Myocyte (in vitro differentiated cells): ENCODE results near the gene RPUSD4. TPM values are rescaled to one million over a fixed set of nuclear protein-coding genes. Genes with fewer than 3 reads are reported as not detected.

Source experiments
- DNase-seq: peaks from one replicate; pipeline ENCODE4 v3.0.0-alpha.2; 2012; ENCODE audit warnings: low read depth
- total RNA-seq: library from RNA; depleted of rRNA; stranded (reverse); fragments of >200 nt; gene quantifications from 2 replicates; pipeline ENCODE4 v1.2.3, GENCODE V29; 2014

RPUSD4 gene
- total RNA-seq, 1 donor from 2014 or later = 37.6 TPM

DNA sequence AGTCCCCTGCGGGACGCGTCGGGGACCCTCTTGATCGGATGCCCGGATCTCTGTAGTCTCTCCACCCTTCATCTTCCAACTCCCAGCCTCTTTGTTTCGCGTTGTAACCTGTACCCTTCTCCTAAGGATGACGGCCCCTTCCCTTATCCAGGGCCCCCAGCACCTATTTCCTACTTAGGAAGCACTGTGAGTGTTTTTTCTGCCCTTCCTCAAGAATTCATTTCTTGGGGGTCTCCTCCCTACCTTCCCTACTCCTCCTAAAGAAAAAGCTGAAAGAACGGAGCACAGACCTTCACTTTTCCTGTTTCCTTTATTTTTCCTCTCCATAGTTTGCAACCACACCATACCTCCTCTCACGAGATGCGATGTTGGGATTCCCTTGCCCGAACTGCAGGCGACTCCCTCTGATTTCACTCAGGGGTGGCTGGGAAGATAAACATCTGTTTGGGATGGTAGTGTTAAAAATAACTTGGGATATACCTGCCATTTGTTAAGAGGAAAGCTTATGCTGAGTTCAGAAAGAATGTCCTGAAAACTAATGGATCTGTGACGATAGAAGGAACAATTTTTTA lies 725 bp upstream of the RPUSD4 start:
- no peak for DNase-seq

DNA sequence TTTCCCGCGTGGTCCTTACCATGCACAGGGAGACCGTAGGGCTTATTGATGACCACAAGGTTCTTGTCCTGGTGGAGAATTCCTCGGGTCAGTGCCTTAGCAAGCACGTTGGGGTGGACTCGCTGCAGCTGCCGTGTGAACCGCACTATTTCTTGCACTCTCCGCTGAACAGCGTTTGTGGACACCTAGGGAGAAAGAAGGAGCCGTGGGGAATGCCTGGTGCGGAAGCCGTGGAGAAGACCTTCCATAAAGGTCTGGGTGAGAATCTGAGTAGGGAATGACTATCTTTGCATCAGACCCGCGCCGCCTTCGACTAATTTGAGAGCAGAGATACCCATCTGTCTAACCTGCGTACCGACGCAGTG lies 597 bp downstream of the RPUSD4 start:
- peak; percentile 63 for DNase-seq

DNA sequence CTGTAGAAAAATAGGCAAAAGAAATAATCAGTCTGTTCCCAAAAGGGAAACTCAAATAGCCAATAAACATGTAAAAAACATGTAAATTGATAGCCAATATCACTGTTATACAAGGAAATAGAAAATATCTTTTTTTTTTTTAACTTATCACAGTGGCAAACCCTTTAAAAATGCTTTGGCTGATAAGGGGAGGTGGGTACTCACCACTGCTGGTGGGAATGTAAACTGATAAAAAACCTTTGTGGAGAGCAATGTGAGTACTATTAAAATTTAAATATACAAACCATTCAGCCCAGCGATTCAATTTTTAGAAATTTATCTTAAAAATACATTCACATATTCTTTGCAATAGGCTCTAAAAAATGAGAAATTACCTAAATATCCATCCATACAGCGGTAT lies 3.6 kb downstream of the RPUSD4 start:
- no peak for DNase-seq

DNA sequence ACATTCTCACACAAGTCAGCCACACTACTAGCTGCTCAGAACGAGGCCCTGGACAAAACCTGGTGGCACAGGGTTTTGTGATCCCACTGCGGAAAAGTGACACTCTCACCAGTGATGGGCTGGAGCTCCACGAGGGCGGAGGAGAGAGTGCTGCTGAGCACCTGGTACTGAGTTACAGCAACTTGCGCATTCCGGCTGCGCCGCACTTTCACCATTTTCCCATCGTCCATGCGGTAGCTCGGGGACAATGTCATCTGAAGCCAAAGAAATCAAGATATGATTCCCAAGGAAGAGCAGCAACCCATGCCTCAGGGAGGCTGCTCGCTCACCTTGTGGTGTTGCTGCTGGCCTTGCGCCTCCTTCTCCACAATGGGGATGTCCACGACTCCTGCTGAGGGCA lies 6.1 kb downstream of the RPUSD4 start:
- DNase-seq = no peak

DNA sequence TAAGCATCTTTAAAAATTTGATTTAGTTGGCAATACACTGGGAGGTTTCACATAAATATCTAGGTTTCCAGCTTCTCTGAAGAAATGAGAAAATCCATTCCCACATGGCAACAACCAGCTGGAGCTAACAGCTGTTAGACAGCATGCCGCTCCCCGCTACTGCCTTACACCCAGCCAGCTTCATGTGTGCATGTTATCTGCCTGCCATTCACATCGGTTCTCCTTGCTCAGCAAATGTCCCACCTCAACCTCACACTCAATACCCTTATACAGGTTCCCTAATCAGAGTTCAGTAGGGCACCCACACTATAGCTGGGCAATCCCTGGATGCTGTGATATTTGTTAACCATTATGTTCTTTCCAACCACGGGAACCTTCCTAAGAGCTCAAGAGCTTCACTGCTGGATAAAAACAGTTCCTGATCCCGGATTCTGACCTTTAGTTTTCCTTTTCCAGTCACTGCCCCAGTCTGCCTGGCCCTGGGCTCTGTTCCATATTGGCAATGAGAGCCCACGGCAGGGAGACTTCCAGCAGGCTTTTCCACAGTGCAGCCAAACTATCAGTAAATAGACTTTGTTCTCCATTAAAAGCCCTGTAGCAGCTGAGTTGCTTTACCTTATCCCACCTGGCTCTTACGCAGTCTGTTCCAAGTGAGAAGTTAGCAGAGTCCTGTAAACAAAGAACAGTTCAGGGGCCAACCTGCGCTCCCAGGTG lies 8.6 kb downstream of the RPUSD4 start:
- no peak for DNase-seq

DNA sequence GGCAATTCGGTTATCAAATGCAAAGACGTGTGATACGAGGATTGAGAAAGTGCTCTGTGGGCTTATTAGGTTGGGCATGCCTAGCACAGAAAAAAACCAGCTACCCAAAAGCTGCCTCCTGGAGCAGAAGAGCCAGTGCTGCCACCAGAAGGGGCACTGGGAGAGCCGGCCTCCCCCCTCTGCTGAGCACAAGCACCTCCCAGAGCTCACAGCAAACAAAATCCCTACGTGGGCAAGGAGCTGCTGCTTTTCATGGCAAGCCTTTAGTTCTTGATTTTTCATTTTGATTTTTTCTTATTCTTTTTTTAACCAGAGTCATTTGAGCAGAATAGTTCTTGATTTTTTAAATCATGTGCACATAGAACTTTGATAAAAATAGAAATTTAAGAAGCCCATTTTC lies 12.8 kb downstream of the RPUSD4 start:
- DNase-seq = no peak

DNA sequence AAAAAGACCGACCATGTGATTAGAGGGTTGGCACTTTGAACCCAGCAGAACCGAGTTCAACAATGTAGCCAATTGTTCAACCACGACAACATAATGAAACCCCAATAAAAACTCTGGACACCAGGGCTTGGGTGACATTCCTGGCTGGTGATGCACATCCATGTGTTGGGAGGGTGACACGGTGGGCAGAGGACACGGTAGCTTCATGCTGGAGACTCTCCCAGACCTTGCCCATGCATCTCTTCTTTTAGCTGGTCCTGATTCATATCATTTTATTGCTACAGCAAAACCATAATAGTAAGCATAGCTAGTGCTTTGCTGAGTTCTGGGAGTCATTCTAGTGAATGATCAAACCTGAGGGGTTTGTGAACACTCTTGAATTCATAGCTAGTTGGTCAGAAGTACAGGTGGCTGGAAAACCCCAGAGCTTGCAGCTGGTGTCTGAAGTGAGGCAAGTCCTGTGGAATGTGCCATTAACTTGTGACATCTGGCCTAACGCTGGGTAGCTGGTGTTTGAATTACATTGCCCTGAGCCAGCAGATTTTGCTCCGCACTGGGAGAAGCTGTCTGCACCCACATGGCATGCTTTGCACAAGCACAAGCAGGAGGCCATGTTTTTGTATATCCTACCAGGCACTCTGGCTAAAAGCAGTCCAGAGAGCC lies 14.0 kb downstream of the RPUSD4 start:
- DNase-seq = peak; percentile 92

DNA sequence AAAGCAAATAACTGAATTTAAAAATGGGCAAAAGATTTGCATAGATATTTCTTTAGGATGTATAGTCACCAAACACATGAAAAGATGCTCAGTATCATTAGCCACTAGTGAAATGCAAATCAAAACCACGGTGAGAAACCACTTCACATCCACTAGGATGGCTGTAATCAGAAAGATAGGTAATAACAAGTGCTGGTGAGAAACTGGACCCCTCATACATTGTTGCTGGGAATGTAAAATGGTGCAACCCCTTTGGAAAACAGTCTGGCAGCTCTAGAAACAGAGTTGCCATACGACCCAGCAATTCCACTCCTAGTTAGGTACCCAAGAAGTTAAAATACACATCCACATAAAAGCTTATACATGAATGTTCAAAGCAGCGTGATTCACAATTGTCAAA lies 16.3 kb downstream of the RPUSD4 start:
- DNase-seq = no peak

DNA sequence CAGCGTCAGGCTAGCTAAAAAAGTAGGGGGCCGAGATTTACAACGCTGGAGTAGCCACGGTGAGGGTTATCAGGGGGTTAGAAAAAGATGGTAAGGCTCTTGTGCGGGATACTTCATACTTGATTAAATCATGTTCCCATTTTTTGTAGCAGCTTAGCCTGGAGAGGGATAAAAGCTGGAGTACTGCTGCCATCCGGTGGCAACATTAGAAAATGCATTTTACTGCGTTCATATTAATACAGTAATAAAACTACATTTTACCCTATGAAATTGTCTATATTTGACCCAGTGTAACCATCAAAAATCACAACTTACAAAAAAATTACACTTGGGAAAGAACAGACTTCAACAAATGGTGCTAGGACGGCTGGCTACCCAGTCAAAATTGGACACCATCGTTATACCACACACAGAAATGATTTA lies 17.3 kb downstream of the RPUSD4 start:
- DNase-seq = peak; percentile 68

DNA sequence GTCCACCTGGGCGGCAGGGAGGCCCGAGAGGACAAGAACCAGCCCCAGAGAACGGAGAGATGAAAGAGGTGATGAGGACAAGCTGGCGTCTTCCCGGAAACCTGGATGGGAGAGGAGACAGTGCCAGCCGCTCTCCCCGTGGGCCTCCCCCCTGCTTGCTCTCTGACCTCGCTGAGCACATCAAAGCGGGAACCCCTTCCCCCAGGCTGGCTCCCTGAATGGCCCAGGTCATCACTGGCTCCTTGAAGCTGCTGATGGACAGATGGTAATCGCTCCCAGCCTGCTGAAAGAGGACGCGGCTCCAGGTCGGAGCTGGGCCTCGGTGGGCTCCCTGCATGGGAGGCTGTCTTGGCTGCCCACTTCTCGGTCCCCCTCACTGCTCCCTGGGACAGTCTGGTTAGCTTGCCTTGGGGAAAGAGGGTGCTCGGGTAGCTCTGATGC lies 18.4 kb downstream of the RPUSD4 start:
- no peak for DNase-seq

DNA sequence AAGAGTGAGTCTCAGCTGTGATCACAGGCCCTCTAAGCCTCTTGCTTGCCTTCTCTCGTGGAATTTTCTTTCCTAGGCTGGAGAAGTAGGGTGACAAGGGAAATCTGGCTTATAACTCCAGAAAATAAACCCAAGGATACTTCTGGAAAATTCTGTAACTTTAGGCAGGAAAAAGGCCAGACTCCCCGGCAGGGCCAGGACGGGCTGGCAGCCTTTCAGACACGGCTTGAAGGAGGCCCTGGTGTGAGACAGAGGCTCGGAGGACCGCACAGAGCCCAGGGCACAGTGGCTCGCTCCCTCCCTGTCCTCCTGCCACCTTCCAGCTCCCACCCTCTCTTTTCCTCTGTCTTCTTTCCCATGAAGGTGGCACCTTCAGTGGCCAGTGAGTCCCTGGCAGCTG lies 19.1 kb downstream of the RPUSD4 start:
- no peak for DNase-seq

DNA sequence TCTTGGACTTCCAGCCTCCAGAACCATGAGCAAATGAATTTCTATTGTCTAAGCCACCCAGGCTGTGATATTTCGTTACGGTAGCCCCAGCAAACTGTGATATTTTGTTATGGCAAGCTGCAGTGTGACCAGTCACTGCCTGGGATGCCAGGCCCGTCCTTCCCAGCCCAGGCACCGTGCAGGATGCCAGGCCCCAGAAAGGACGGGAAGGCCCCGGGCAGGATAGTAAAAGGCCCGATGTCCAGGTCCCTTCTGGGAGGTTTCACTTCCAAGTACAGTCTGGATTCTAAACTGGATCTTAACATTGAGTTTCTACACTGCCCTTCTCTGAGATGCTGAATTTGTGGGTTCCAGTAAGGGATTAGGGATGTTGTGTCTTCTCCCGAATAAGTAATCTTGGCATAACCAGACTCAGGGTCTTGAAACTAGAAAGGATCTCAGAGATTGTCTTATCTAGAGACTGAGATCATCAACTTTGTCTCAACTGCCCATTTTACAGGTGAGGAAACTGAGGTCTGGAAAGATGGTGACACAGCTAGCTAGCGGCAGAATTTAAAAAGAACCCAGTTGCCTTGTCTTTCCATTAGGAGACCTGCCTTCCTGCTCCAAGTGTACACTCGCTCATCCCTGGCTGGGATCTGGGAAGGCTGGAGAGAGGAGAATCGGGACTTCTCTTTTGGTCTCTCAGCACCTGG lies 19.9 kb downstream of the RPUSD4 start:
- no peak for DNase-seq

DNA sequence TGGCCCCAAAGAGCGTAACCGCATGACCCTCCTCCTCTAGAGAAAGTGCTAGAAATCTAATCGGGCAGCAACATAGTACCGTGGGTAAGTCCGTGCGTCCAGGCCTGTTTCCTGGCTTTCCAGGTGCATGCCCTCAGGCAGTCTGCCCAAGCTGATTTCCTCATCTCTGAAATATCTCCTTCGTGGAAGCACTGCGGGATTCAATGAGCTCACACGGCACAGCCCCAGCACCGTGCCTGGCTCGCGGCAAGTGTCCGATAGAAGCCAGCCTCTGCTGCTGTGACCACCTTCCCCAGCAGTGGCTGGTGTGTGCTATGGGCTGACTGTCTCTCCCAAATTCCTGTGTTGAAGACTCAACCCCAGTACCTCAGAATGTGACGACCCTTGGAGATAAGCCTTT lies 20.7 kb downstream of the RPUSD4 start:
- no peak for DNase-seq

DNA sequence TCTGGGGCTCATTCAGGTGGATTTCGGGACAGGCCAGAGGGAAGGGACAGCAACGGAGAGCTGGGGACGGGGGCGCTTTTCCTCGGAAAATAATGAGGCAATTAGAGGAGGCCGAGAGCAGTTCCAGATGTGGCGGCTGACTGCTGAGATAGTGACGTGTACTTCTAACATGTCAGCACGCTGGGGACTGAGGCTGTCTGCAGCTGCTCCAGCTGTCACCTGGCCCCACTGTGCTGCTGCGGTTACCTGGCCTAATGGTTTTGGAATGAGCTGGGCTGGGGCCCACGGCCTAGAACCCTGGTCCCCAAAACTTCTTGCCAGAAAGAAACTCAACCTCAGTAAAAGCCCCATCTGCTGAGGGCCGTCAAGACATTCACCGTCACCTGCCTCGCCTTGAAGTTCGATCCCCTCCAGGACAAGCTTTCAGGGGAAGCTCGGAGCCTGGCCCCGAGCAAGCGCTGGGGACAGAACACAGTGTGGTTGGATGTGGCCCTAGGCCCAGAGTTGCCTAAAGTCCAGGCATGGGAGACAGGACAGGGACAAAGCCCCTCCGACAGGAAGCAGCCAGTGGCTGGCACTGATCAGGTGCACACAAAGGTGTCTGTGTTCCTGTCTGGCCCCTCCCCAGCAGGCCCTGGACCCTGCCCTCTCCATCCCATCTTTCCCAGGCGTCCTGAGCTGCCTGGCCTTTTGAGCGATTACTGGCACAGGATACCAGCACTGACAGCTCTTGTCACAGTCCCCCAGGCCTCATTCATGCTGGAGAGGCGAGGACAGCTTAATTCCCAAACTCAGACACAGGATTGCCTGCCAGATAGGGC lies 22.1 kb downstream of the RPUSD4 start:
- no peak for DNase-seq

DNA sequence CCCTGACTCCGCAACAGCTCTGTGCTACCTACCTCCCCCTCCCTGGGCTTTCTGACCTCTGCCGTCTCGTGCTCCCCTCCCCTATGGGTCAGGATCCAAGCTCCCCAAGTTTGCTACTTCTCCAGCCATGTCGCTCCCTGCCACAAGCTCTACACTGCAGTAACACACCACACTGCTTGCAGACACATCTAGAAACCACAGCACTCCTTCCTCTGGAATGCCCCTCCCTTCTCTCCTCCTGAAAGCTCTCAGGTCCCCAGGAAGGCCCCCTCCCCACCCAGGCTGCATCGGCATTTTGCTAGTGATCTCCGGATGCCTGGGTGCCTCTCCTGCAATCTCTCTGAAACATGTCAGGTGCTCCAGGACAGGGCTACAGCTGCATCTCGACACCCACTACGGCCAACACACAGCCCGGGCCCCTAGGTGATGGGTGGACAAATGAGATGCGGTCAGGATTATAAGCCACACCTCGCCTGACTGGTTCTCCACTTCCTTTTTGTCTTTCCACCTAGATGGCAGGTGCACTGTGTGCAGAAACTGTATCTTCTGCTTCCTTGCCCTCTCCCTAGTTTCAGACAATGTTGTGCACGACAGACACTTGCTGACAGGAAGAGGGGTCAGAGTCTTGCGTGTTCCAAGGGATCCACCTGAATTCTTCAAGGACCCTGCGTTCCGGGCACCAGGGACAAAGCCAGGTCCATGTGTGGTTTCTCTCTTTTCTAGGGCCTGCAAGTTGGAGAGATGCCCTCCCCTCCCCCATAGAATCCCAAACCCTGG lies 22.9 kb downstream of the RPUSD4 start:
- DNase-seq = no peak

DNA sequence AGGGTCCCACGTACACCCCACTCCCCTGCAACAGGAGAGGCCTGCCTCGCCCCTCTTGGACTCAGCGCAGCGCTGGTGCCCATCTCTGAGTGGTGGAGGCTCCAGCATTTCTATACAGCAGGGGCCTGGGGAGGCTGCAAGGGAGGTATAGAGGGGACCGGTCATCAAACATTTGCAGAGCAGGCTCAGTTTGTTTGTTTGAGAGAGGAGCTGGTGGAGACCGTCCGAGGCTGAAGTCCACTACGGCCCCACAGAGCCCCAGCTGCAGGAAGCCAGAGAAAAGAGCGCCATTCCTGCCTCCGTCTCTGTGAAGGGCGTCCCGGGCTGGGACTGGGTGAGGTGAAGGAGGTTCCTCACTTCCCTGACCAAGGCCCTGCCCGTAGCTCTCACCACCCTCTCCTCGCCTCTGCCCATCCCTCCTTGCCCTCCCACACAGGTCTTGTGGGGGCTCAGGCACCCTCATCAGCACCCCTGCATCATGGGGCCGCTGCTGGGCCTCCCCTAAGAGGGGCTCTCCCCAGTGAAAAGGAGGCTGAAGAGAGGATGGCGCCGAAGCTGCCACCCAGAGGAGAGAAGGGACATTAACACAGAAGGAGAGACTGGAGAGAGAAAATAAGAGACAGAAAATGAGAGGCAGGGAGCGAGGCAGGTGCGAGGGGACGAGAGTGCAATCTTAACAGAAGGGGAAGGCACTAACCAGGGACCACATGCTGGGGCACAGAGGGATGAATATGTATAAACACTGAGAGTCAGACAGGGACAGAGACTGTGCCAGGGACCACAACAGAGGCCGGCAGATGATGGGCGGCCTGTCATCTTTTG lies 24.5 kb downstream of the RPUSD4 start:
- peak; percentile 47 for DNase-seq

DNA sequence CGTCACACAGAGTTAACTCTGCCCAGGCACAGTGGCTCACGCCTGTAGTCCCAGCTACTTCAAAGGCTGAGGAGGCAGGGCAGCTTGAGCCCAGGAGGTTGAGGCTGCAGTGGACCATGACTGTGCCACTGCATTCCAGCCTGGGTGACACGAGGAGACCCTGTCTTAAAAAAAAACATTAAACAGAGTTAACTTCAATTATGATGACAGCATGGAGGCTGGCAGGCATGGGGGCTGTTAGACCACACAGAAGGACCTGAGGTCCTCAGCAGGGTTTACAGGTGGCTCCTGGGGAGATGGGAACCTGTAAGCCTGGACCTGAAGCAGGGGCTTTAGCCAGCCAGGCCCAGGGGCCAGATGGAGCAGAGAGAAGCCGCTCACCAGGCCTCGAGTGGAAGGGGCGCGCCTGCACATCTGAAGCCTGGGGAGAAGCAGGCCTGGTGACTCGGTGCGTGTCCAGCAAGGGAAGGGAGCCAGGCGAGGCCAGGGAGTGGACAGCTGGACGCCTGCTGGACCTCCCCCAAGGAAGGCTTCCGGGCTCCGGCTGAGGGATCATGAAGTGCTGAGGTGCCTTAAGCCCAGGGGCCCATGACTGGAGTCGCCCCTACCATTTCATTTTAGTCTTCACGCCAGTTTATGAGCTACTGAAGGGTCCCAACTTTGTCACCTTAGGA lies 25.3 kb downstream of the RPUSD4 start:
- DNase-seq = peak; percentile 85

DNA sequence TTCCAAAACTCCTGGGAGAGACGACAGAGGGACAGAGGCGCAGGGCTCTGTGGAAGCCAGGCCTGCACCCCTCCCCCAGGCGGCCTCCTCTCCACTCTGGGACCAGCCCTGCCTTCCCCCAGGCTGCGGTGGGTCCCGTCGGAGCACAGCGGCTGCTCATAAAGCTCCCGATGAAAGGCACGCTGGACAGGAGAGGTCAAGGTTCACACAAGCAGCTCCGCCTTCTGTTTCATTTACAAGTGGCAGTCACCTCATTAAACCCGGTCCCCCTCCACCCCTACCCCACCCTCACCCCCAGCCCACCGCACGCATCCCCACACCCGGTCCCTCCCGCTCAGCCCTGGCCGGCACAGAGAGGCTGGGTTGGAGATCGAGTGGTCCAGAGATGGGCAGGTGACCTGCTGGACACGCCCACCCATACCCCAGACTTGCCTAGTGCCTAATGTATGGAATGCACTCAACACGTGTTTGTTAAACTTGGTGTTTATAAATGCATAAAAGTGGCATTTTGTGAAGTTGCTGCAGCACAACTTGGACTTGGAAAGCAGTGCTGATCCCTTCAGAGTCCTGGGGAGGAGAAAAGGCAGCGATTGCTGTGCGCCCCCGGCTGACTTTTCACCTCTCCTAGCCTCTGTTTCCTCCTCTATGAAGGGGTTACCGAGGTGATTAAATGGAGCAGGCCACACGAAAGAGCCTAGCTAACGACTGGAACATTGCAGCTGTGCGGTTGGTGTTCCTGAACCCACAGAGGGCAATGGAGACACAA lies 26.0 kb downstream of the RPUSD4 start:
- no peak for DNase-seq
